Ishikawa (cell line): ENCODE measurements around the gene DPM1.

ENCODE experiments used
- EP300 ChIP-seq: IDR thresholded peaks from 2 replicates; pipeline ENCODE4 v1.6.1; 2012; ENCODE audit warnings: borderline replicate concordance
- NFIC ChIP-seq: IDR thresholded peaks from 2 replicates; pipeline ENCODE4 v1.6.1; 2012

GRCh38 chr20:50895111-50895830 lies 63.1 kb downstream of the DPM1 start:
- TF ChIP-seq NFIC (no peak), EP300 (no peak)
